H9 (cell line): ENCODE results near the gene DDTL. TPM values are rescaled to one million over a fixed set of nuclear protein-coding genes. Genes with fewer than 3 reads are reported as not detected.
"Not testable (repeated sequence)": the region's sequence is repeated elsewhere in the genome, so short reads cannot be mapped to it uniquely, and the experiment has no call there.

ENCODE experiments used
- DNase-seq: peaks from one replicate; pipeline ENCODE4 v3.0.0-alpha.2; 2017
- H2AFZ ChIP-seq: one replicate; pipeline ENCODE4 v1.6.1; 2013; ENCODE audit warnings: mild to moderate bottlenecking, low read length, control low read depth, moderate library complexity
- H2AK5ac ChIP-seq: 2 replicates; pipeline ENCODE4 v1.6.1; 2013; ENCODE audit warnings: low read length, control low read depth, mixed read lengths; ENCODE audit not compliant: insufficient read length
- H2BK120ac ChIP-seq: one replicate; pipeline ENCODE4 v1.6.1; 2013; ENCODE audit warnings: low read depth, mild to moderate bottlenecking, low read length, control low read depth, inconsistent platforms; ENCODE audit not compliant: poor library complexity, severe bottlenecking
- H2BK12ac ChIP-seq: 2 replicates; pipeline ENCODE4 v1.6.1; 2013; ENCODE audit warnings: low read length, control low read depth, mixed read lengths, low read depth; ENCODE audit not compliant: insufficient read length
- H2BK15ac ChIP-seq: 2 replicates; pipeline ENCODE4 v1.6.1; 2013; ENCODE audit warnings: low read depth, low read length, control low read depth
- H2BK20ac ChIP-seq: one replicate; pipeline ENCODE4 v1.6.1; 2013; ENCODE audit warnings: low read depth, mild to moderate bottlenecking, low read length, control low read depth, inconsistent platforms; ENCODE audit not compliant: poor library complexity, severe bottlenecking
- H2BK5ac ChIP-seq: 2 replicates; pipeline ENCODE4 v1.6.1; 2013; ENCODE audit warnings: low read length, control low read depth, mixed read lengths; ENCODE audit not compliant: insufficient read length
- H3K14ac ChIP-seq: 2 replicates; pipeline ENCODE4 v1.6.1; 2013; ENCODE audit warnings: low read length, control low read depth; ENCODE audit not compliant: insufficient read depth
- H3K18ac ChIP-seq: 2 replicates; pipeline ENCODE4 v1.6.1; 2013; ENCODE audit warnings: low read depth, mild to moderate bottlenecking, mixed read lengths, low read length, control low read depth; ENCODE audit not compliant: insufficient read length
- H3K23ac ChIP-seq: 2 replicates; pipeline ENCODE4 v1.6.1; 2013; ENCODE audit warnings: low read length, control low read depth, mixed read lengths, low read depth; ENCODE audit not compliant: insufficient read length
- H3K23me2 ChIP-seq: 2 replicates; pipeline ENCODE4 v1.6.1; 2013; ENCODE audit warnings: low read depth, mild to moderate bottlenecking, mixed read lengths, low read length, control low read depth; ENCODE audit not compliant: insufficient read length, poor library complexity, severe bottlenecking
- H3K27ac ChIP-seq: 2 replicates; pipeline ENCODE4 v1.5.1; 2013; ENCODE audit warnings: low read length, control low read depth, mixed read lengths, low read depth; ENCODE audit not compliant: insufficient read length
- H3K27me3 ChIP-seq: 2 replicates; pipeline ENCODE4 v1.6.1; 2013; ENCODE audit warnings: low read length, control low read depth, inconsistent platforms; ENCODE audit not compliant: insufficient read depth
- H3K4ac ChIP-seq: 2 replicates; pipeline ENCODE4 v1.6.1; 2013; ENCODE audit warnings: low read depth, mild to moderate bottlenecking, control low read depth, inconsistent platforms, low read length, moderate library complexity
- H3K4me1 ChIP-seq: 2 replicates; pipeline ENCODE4 v1.6.1; 2013; ENCODE audit warnings: low read length, control low read depth, inconsistent platforms; ENCODE audit not compliant: insufficient read depth
- H3K4me2 ChIP-seq: 2 replicates; pipeline ENCODE4 v1.6.1; 2013; ENCODE audit warnings: low read length, control low read depth, mixed read lengths; ENCODE audit not compliant: insufficient read length, insufficient read depth
- H3K56ac ChIP-seq: 2 replicates; pipeline ENCODE4 v1.6.1; 2013; ENCODE audit warnings: low read depth, mild to moderate bottlenecking, mixed read lengths, low read length, control low read depth; ENCODE audit not compliant: insufficient read length
- H3K79me1 ChIP-seq: 2 replicates; pipeline ENCODE4 v1.6.1; 2013; ENCODE audit warnings: low read depth, mild to moderate bottlenecking, moderate library complexity, low read length, control low read depth, inconsistent platforms; ENCODE audit not compliant: insufficient read depth, poor library complexity, severe bottlenecking
- H3K79me2 ChIP-seq: 2 replicates; pipeline ENCODE4 v1.6.1; 2013; ENCODE audit warnings: low read length, control low read depth, inconsistent platforms; ENCODE audit not compliant: insufficient read depth
- H3K9ac ChIP-seq: 2 replicates; pipeline ENCODE4 v1.6.1; 2013; ENCODE audit warnings: low read length, control low read depth, mixed read lengths; ENCODE audit not compliant: insufficient read length; ENCODE audit errors: extremely low read depth
- H3K9me3 ChIP-seq: one replicate; pipeline ENCODE4 v1.6.1; 2013; ENCODE audit warnings: low read depth, low read length, inconsistent platforms; ENCODE audit not compliant: control insufficient read depth
- H3T11ph ChIP-seq: one replicate; pipeline ENCODE4 v1.6.1; 2013; ENCODE audit warnings: mild to moderate bottlenecking, low read length, control low read depth, inconsistent platforms
- H4K20me1 ChIP-seq: one replicate; pipeline ENCODE4 v1.6.1; 2013; ENCODE audit not compliant: control insufficient read depth, insufficient read length, insufficient read depth
- H4K5ac ChIP-seq: 2 replicates; pipeline ENCODE4 v1.6.1; 2013; ENCODE audit warnings: low read depth, mild to moderate bottlenecking, mixed read lengths, low read length, control low read depth; ENCODE audit not compliant: insufficient read length
- H4K8ac ChIP-seq: replicated peaks from 2 replicates; pipeline ENCODE4 v1.6.1; 2013; ENCODE audit warnings: low read length, control low read depth, mixed read lengths, low read depth; ENCODE audit not compliant: insufficient read length
- H4K91ac ChIP-seq: 2 replicates; pipeline ENCODE4 v1.6.1; 2013; ENCODE audit warnings: low read depth, mild to moderate bottlenecking, moderate library complexity, mixed read lengths, low read length, control low read depth; ENCODE audit not compliant: insufficient read length
- H3K27ac Mint-ChIP-seq, 3 experiments: 2 replicates in 2 of 3; 3 replicates in 1 of 3; pipeline ENCODE4 v1.8.0; 2020 to 2021; ENCODE audit warnings: mixed read lengths in 3 of 3, mild to moderate bottlenecking in 1 of 3, moderate library complexity in 1 of 3
- H3K27me3 Mint-ChIP-seq: 2 replicates; pipeline ENCODE4 v1.8.0; 2021; ENCODE audit warnings: low read depth, mild to moderate bottlenecking, moderate library complexity, mixed read lengths
- H3K36me3 Mint-ChIP-seq, 3 experiments: 2 replicates in 2 of 3; 3 replicates in 1 of 3; pipeline ENCODE4 v1.8.0; 2020 to 2021; ENCODE audit warnings: low read depth in 3 of 3, mixed read lengths in 3 of 3; ENCODE audit not compliant: insufficient read depth in 1 of 3
- H3K4me1 Mint-ChIP-seq, 2 experiments: 2 replicates each; pipeline ENCODE4 v1.8.0; 2020; ENCODE audit warnings: mixed read lengths in 2 of 2
- H3K4me3 Mint-ChIP-seq, 2 experiments: 2 replicates in 1 of 2; 3 replicates in 1 of 2; pipeline ENCODE4 v1.8.0; 2020 to 2021; ENCODE audit warnings: mild to moderate bottlenecking in 2 of 2, mixed read lengths in 2 of 2, moderate library complexity in 1 of 2
- H3K9me3 Mint-ChIP-seq, 2 experiments: 2 replicates in 1 of 2; 3 replicates in 1 of 2; pipeline ENCODE4 v1.8.0; 2020; ENCODE audit warnings: mild to moderate bottlenecking in 2 of 2, mixed read lengths in 2 of 2, moderate library complexity in 1 of 2
- WGBS: extraction: QIAGEN DNeasy Blood & Tissue Kit; methylation state at CpG from one replicate; pipeline ENCODE4 v1.1.7; 2013; ENCODE audit warnings: missing lambda C conversion rate, low lambda C conversion rate, mixed read lengths; ENCODE audit not compliant: insufficient read length; ENCODE audit errors: extremely low coverage; 5-methylcytosine and 5-hydroxymethylcytosine counted together
- total RNA-seq: library from RNA; stranded (reverse); gene quantifications from 2 replicates; pipeline ENCODE4 v1.2.1, GENCODE V29; 2021

The DDTL gene
- total RNA-seq, 1 experiment from 2014 or later: not detected

- not testable (repeated sequence) for H3K27ac ChIP-seq, H3K9me3 Mint-ChIP-seq, H4K91ac ChIP-seq, H2BK20ac ChIP-seq, H2BK120ac ChIP-seq, H2AK5ac ChIP-seq, H3K56ac ChIP-seq, H3K27me3 Mint-ChIP-seq, H4K8ac ChIP-seq, H4K5ac ChIP-seq, H3K9ac ChIP-seq, H3K4me1 Mint-ChIP-seq, H2BK15ac ChIP-seq, H3K4me2 ChIP-seq, H2BK12ac ChIP-seq, H3K79me2 ChIP-seq, H3K27me3 ChIP-seq, H3K18ac ChIP-seq, DNase-seq, H3K4me1 ChIP-seq, H3T11ph ChIP-seq, H3K4ac ChIP-seq, H3K27ac Mint-ChIP-seq, H3K9me3 ChIP-seq, H2BK5ac ChIP-seq, H3K23ac ChIP-seq, H3K36me3 Mint-ChIP-seq, H3K23me2 ChIP-seq, H4K20me1 ChIP-seq, H3K14ac ChIP-seq, H3K79me1 ChIP-seq, H2AFZ ChIP-seq, H3K4me3 Mint-ChIP-seq
- WGBS: no CpG with 5 or more reads among the region's 12 CpGs
Measured at GRCh38 chr22:23977304-23977703, 10.6 kb downstream of the DDTL start.

- not testable (repeated sequence) for H2BK12ac ChIP-seq, H3K14ac ChIP-seq, H4K8ac ChIP-seq, H3K27me3 ChIP-seq, H3K4me1 Mint-ChIP-seq, H2BK120ac ChIP-seq, H2BK15ac ChIP-seq, H3K9ac ChIP-seq, H3K27ac ChIP-seq, DNase-seq, H2AK5ac ChIP-seq, H3K23ac ChIP-seq, H3K4me2 ChIP-seq, H4K91ac ChIP-seq, H3K9me3 ChIP-seq, H3K23me2 ChIP-seq, H3K56ac ChIP-seq, H3K36me3 Mint-ChIP-seq, H4K20me1 ChIP-seq, H3K4me3 Mint-ChIP-seq, H3K27me3 Mint-ChIP-seq, H3K4ac ChIP-seq, H2AFZ ChIP-seq, H3K79me1 ChIP-seq, H3K27ac Mint-ChIP-seq, H3K9me3 Mint-ChIP-seq, H4K5ac ChIP-seq, H3K79me2 ChIP-seq, H3T11ph ChIP-seq, H2BK5ac ChIP-seq, H3K18ac ChIP-seq, H3K4me1 ChIP-seq, H2BK20ac ChIP-seq
- WGBS: no CpG with 5 or more reads among the region's 41 CpGs
Measured at GRCh38 chr22:23979557-23980240, 13.0 kb downstream of the DDTL start, which contains the start of gene GSTT2. TSS of gene GSTT2 (plus strand) at chr22:23980134.
